DND-41 (cell line): ENCODE results near the gene CAPZA1.

Experiments
- CTCF ChIP-seq: IDR thresholded peaks from 2 replicates; pipeline ENCODE4 v1.5.1; 2012; ENCODE audit warnings: borderline replicate concordance, low read length, moderate library complexity, mild to moderate bottlenecking; ENCODE audit not compliant: poor library complexity, severe bottlenecking; ENCODE audit errors: extremely low read depth
- EZH2 ChIP-seq: IDR thresholded peaks from 3 replicates; pipeline ENCODE4 v1.6.1; 2012; ENCODE audit warnings: borderline replicate concordance, low read depth, mild to moderate bottlenecking, moderate library complexity, low read length, inconsistent platforms; ENCODE audit not compliant: severe bottlenecking

DNA sequence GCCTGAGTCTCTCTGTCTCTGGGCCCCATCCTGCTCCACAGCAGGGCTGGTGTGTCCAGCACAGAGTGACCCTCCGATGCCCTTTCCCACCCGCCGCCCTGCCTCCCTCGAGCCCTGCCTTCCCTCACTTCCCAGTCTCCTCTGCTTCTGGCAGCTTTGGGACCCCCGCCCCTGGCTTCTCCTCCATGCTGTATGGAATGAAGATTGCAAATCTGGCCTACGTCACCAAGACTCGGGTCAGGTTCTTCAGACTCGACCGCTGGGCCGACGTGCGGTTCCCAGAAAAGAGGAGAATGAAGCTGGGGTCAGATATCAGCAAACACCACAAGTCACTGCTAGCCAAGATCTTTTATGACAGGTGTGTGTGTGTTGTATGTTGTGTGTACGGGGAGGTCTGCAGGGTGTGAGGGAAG, 69.2 kb downstream of the CAPZA1 start:
- no peak for TF ChIP-seq CTCF
- TF ChIP-seq EZH2: no peak
